HCT116 (cell line): ENCODE measurements around the gene PDIA2. TPM values are rescaled to one million over a fixed set of nuclear protein-coding genes. Genes with fewer than 3 reads are reported as not detected.

ENCODE experiments used
- ATAC-seq: fragments of 200-7000 bp; cut with Tn5 transposase; 2 replicates; pipeline ENCODE4 v1.9.1; 2020; ENCODE audit warnings: mild to moderate bottlenecking, moderate library complexity
- BruUV-seq: library from RNA; stranded (reverse); fragments of 400-500 nt; replicated peaks from 2 replicates; lab custom pipeline; 2021; lab: Mats Ljungman, UMichigan
- CTCF ChIA-PET: fragments of 300-600 bp; sonication (Branson Sonifier 250); formaldehyde crosslinking; loops from one replicate; lab custom pipeline; 2021; ENCODE audit warnings: antibody characterized with exemption; lab: Charles Lee
- POLR2A ChIA-PET: fragments of 300-600, 350-600 bp; sonication (Branson Sonifier 250); formaldehyde crosslinking; loops from one replicate; lab custom pipeline; 2021; ENCODE audit warnings: antibody characterized with exemption; lab: Charles Lee
- RAD21 ChIA-PET, 2 experiments: fragments of 300-600 bp; sonication (Branson Sonifier 250); formaldehyde crosslinking; loops; one replicate each; lab custom pipeline; 2023; ENCODE audit warnings: low total read pairs in 2 of 2; ENCODE audit not compliant: uncharacterized antibody in 2 of 2, unreplicated experiment in 2 of 2, low non-redundant PET in 1 of 2; lab: Charles Lee
- DNase-seq: peaks from one replicate; pipeline ENCODE4 v3.0.0-alpha.2; 2010; ENCODE audit warnings: low read depth, low spot score
- H2AFZ ChIP-seq: fragments of 200-600 bp; shearing (Covaris generic), sonication (generic); 2 replicates; pipeline ENCODE4 v1.6.1; 2017; ENCODE audit warnings: low read depth, mixed run types, mixed read lengths, antibody characterized with exemption, low read length; ENCODE audit not compliant: poor library complexity, severe bottlenecking
- H3K27ac ChIP-seq: 2 replicates; pipeline ENCODE4 v1.5.1; 2012; ENCODE audit warnings: low read depth, low read length
- H3K27me3 ChIP-seq: fragments of 200-600 bp; sonication (generic); 2 replicates; pipeline ENCODE4 v1.6.1; 2016; ENCODE audit warnings: mixed run types, low read length, mixed read lengths; ENCODE audit not compliant: insufficient read depth
- H3K36me3 ChIP-seq, 2 experiments: fragments of 200-500 bp in 1 of 2; fragments of 200-600 bp in 1 of 2; sonication (Bioruptor generic) in 1 of 2; sonication (generic) in 1 of 2; 2 replicates each; pipeline versions ENCODE4 v1.5.1 to v1.6.1; 2014 to 2016; ENCODE audit warnings: low read length in 2 of 2, inconsistent platforms in 1 of 2, mixed read lengths in 1 of 2, mixed run types in 1 of 2; ENCODE audit not compliant: insufficient read depth in 2 of 2, control insufficient read depth in 1 of 2
- H3K4me1 ChIP-seq, 2 experiments: fragments of 200-600 bp in 1 of 2; sonication (generic) in 1 of 2; 2 replicates each; pipeline versions ENCODE4 v1.5.1 to v1.6.1; 2012 to 2017; ENCODE audit warnings: low read length in 2 of 2, inconsistent platforms in 1 of 2, mild to moderate bottlenecking in 1 of 2, mixed read lengths in 1 of 2, mixed run types in 1 of 2, moderate library complexity in 1 of 2; ENCODE audit not compliant: insufficient read depth in 2 of 2, control insufficient read depth in 1 of 2
- H3K4me2 ChIP-seq: fragments of 200-600 bp; sonication (generic); 2 replicates; pipeline ENCODE4 v1.6.1; 2017; ENCODE audit warnings: mixed run types, low read length, mixed read lengths
- H3K4me3 ChIP-seq, 2 experiments: fragments of 200-600 bp in 1 of 2; sonication (generic) in 1 of 2; replicated peaks in 1 of 2; 2 replicates each; pipeline ENCODE4 v1.5.1; 2011 to 2016; ENCODE audit warnings: low read length in 2 of 2, control low read depth in 1 of 2, low read depth in 1 of 2, mild to moderate bottlenecking in 1 of 2, mixed read lengths in 1 of 2, mixed run types in 1 of 2
- H3K79me2 ChIP-seq: fragments of 200-600 bp; sonication (generic); 2 replicates; pipeline ENCODE4 v1.6.1; 2017; ENCODE audit warnings: mild to moderate bottlenecking, mixed run types, low read length, moderate library complexity, mixed read lengths; ENCODE audit not compliant: insufficient read depth
- H3K9ac ChIP-seq: fragments of 200-600 bp; sonication (generic); 2 replicates; pipeline ENCODE4 v1.6.1; 2016; ENCODE audit warnings: low read length, mixed read lengths
- H3K9me2 ChIP-seq: fragments of 200-600 bp; sonication (generic), shearing (Covaris generic); 2 replicates; pipeline ENCODE4 v1.6.1; 2017; ENCODE audit warnings: mixed run types, mild to moderate bottlenecking, moderate library complexity; ENCODE audit not compliant: insufficient read depth
- H3K9me3 ChIP-seq, 2 experiments: fragments of 200-500 bp in 1 of 2; fragments of 200-600 bp in 1 of 2; sonication (Bioruptor generic) in 1 of 2; sonication (generic) in 1 of 2; 2 replicates each; pipeline ENCODE4 v1.6.1; 2014 to 2017; ENCODE audit warnings: low read length in 2 of 2, mixed read lengths in 2 of 2, inconsistent platforms in 1 of 2, low read depth in 1 of 2, mild to moderate bottlenecking in 1 of 2, mixed run types in 1 of 2, moderate library complexity in 1 of 2; ENCODE audit not compliant: control insufficient read depth in 1 of 2, insufficient read depth in 1 of 2
- H4K20me1 ChIP-seq: fragments of 200-600 bp; sonication (generic), shearing (Covaris generic); 2 replicates; pipeline ENCODE4 v1.6.1; 2017; ENCODE audit warnings: mixed run types, mild to moderate bottlenecking, moderate library complexity; ENCODE audit not compliant: insufficient read depth
- CBX3 ChIP-seq: IDR thresholded peaks from 2 replicates; pipeline ENCODE4 v1.6.1; 2012; ENCODE audit warnings: low read depth
- CEBPB ChIP-seq: IDR thresholded peaks from 2 replicates; pipeline ENCODE4 v1.6.1; 2012; ENCODE audit warnings: low read depth
- EGR1 ChIP-seq: IDR thresholded peaks from 2 replicates; pipeline ENCODE4 v1.6.1; 2012; ENCODE audit warnings: low read depth
- EZH2phosphoT487 ChIP-seq: fragments of 200-600 bp; IDR thresholded peaks from 2 replicates; pipeline ENCODE4 v1.6.1; 2018; ENCODE audit warnings: antibody characterized with exemption, borderline replicate concordance
- FOSL1 ChIP-seq: IDR thresholded peaks from 2 replicates; pipeline ENCODE4 v1.6.1; 2012; ENCODE audit warnings: low read depth
- JUND ChIP-seq: IDR thresholded peaks from 2 replicates; pipeline ENCODE4 v1.6.1; 2012
- POLR2A ChIP-seq: IDR thresholded peaks from 2 replicates; pipeline ENCODE4 v1.7.0; 2011; ENCODE audit warnings: borderline replicate concordance; ENCODE audit not compliant: insufficient read depth, insufficient read length; ENCODE audit errors: extremely low read depth
- POLR2AphosphoS5 ChIP-seq: IDR thresholded peaks from 2 replicates; pipeline ENCODE4 v1.6.1; 2011; ENCODE audit warnings: mild to moderate bottlenecking, low read depth, low read length, moderate library complexity
- RAD21 ChIP-seq: IDR thresholded peaks from 2 replicates; pipeline ENCODE4 v1.6.1; 2012; ENCODE audit warnings: low read depth, mild to moderate bottlenecking
- SIN3A ChIP-seq: IDR thresholded peaks from 2 replicates; pipeline ENCODE4 v1.6.1; 2012; ENCODE audit warnings: low read depth
- SP1 ChIP-seq: IDR thresholded peaks from 2 replicates; pipeline ENCODE4 v1.6.1; 2012; ENCODE audit warnings: low read depth
- SRF ChIP-seq: IDR thresholded peaks from 2 replicates; pipeline ENCODE4 v1.6.1; 2012; ENCODE audit warnings: low read depth
- YY1 ChIP-seq: IDR thresholded peaks from 2 replicates; pipeline ENCODE4 v1.6.1; 2011; ENCODE audit warnings: low read length, low read depth, moderate library complexity, mild to moderate bottlenecking; ENCODE audit not compliant: insufficient replicate concordance; ENCODE audit errors: extremely low read depth
- ZFX ChIP-seq: fragments of 450-650 bp; IDR thresholded peaks from 2 replicates; pipeline ENCODE4 v1.6.1; 2017
- intact Hi-C: fragments of 100-400 bp; cut with micrococcal nuclease; formaldehyde crosslinking; loops from 2 replicates; pipeline ENCODE4 v1.10.0; 2022
- total RNA-seq: library from RNA; stranded (reverse); gene quantifications from one replicate; pipeline ENCODE4 v1.2.1, GENCODE V29; 2021; ENCODE audit not compliant: unreplicated experiment
- TF ChIP-seq, protein P1 (sequence below): IDR thresholded peaks from 2 replicates; pipeline ENCODE4 v1.6.1; 2011; ENCODE audit warnings: mild to moderate bottlenecking, low read length, moderate library complexity; ENCODE audit not compliant: insufficient replicate concordance; ENCODE audit errors: extremely low read depth
- TF ChIP-seq, protein P2 (sequence below): IDR thresholded peaks from 2 replicates; pipeline ENCODE4 v1.6.1; 2012

The PDIA2 gene
- total RNA-seq, 1 experiment from 2014 or later = 0.93 TPM

DNA sequence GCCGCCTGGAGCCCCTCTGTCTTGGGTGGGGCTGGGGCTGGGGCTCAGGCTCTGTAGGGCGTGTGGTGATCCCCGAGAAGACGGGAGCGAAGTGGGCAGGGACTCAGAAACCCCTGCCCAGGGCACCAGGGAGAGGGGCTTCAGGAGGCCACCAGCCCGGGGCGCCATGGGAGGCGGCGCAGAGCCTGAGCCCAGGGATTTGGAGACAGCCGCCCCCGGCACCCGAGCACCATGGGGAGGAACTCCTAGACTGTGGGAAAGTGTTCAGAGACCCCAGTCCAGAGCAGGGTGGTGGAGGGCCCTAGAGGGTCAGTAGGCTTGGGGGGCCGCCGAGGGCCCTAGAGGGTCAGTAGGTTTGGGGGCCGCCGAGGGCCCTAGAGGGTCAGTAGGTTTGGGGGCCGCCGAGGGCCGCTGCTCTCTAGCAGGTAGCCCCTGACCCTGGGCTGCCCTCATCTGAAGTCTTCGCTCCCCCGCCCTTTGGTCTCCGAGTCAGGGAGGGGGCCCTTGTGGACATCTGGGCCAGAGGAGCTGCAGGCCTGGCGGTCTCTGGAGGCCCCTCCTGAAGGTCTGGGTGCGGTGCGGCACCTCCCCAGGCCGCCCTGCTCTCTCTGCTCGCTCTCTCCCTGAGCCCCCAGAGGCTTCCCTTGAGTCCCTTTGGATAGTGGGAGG, 1.8 kb upstream of the PDIA2 start:
- Histone ChIP-seq H3K27ac (no peak overlapping the region), H3K36me3 (no peaks in the 10 kb centered on the region), H3K79me2 (no peaks in the 10 kb centered on the region), H3K9me3 (no peaks in the 10 kb centered on the region), H3K27me3 (no peaks in the 10 kb centered on the region), H3K9ac (no peak overlapping the region), H3K4me2 (no peak overlapping the region), H4K20me1 (no peaks in the 10 kb centered on the region), H3K4me3 (no peak overlapping the region), H3K4me1 (no peaks in the 10 kb centered on the region), H2AFZ (no peak overlapping the region), H3K9me2 (no peaks in the 10 kb centered on the region)
- RAD21 ChIA-PET = no interaction called here
- DNase-seq (no peak), ATAC-seq (no peak)
- intact Hi-C loops = no loop called here
- CTCF ChIA-PET = no interaction called here
- TF ChIP-seq, protein P1, sequence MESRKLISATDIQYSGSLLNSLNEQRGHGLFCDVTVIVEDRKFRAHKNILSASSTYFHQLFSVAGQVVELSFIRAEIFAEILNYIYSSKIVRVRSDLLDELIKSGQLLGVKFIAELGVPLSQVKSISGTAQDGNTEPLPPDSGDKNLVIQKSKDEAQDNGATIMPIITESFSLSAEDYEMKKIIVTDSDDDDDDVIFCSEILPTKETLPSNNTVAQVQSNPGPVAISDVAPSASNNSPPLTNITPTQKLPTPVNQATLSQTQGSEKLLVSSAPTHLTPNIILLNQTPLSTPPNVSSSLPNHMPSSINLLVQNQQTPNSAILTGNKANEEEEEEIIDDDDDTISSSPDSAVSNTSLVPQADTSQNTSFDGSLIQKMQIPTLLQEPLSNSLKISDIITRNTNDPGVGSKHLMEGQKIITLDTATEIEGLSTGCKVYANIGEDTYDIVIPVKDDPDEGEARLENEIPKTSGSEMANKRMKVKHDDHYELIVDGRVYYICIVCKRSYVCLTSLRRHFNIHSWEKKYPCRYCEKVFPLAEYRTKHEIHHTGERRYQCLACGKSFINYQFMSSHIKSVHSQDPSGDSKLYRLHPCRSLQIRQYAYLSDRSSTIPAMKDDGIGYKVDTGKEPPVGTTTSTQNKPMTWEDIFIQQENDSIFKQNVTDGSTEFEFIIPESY = no peak
- TF ChIP-seq CEBPB (no peak), ZFX (no peak), POLR2AphosphoS5 (no peak), SIN3A (no peak), EZH2phosphoT487 (no peak), CBX3 (no peak), EGR1 (no peak), SP1 (no peak), POLR2A (no peak), RAD21 (no peak), SRF (no peak), YY1 (no peak), JUND (no peak), FOSL1 (no peak)
- TF ChIP-seq, protein P2, sequence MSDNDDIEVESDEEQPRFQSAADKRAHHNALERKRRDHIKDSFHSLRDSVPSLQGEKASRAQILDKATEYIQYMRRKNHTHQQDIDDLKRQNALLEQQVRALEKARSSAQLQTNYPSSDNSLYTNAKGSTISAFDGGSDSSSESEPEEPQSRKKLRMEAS = no peak
- no TSS peak for BruUV-seq
- POLR2A ChIA-PET = no interaction called here
